H1 (cell line): ENCODE results near the gene LRP5. TPM values are rescaled to one million over a fixed set of nuclear protein-coding genes. Genes with fewer than 3 reads are reported as not detected.

Source experiments
- BCL11A ChIP-seq, 2 experiments: IDR thresholded peaks; one replicate each; pipeline ENCODE4 v1.6.1; 2011; ENCODE audit warnings: low read depth in 2 of 2, low read length in 2 of 2, mild to moderate bottlenecking in 2 of 2
- CHD2 ChIP-seq: IDR thresholded peaks from 2 replicates; pipeline ENCODE4 v1.6.1; 2012; ENCODE audit warnings: low read length, improper control_type of control experiment
- CHD7 ChIP-seq: fragments of 300-600 bp; sonication (generic); IDR thresholded peaks from 2 replicates; pipeline ENCODE4 v1.7.1; 2012; ENCODE audit warnings: low read length, moderate library complexity, mild to moderate bottlenecking, inconsistent platforms; ENCODE audit not compliant: insufficient replicate concordance
- EZH2 ChIP-seq: fragments of 200-600 bp; sonication (generic); IDR thresholded peaks from 2 replicates; pipeline ENCODE4 v1.7.1; 2012; ENCODE audit warnings: low read depth, mild to moderate bottlenecking, moderate library complexity, low read length, inconsistent platforms; ENCODE audit not compliant: severe bottlenecking
- GABPA ChIP-seq: IDR thresholded peaks from 2 replicates; pipeline ENCODE4 v1.6.1; 2011; ENCODE audit warnings: mild to moderate bottlenecking, low read length, moderate library complexity, borderline replicate concordance; ENCODE audit not compliant: insufficient read depth
- HDAC6 ChIP-seq: IDR thresholded peaks from one replicate; pipeline ENCODE4 v1.7.1; 2012; ENCODE audit warnings: low read depth, mild to moderate bottlenecking, inconsistent platforms, low read length, moderate library complexity
- SAP30 ChIP-seq: fragments of 300-600 bp; sonication (generic); IDR thresholded peaks from 2 replicates; pipeline ENCODE4 v1.7.1; 2012; ENCODE audit warnings: low read length, moderate library complexity, mild to moderate bottlenecking, inconsistent platforms; ENCODE audit not compliant: insufficient read depth, insufficient replicate concordance
- TCF12 ChIP-seq: IDR thresholded peaks from 2 replicates; pipeline ENCODE4 v1.6.1; 2011; ENCODE audit warnings: low read depth, mild to moderate bottlenecking, low read length
- polyA plus RNA-seq, 7 experiments: library from polyadenylated mRNA; depleted of rRNA in 3 of 7; stranded (reverse) in 5 of 7; unstranded in 2 of 7; fragments of >200 nt in 5 of 7; fragments of 200-250 nt in 2 of 7; gene quantifications; 1 replicate in 5 of 7; 2 replicates in 1 of 7; 4 replicates in 1 of 7; pipeline versions ENCODE4 v1.2.1 to v1.2.3, GENCODE V29; 2011 to 2013; ENCODE audit warnings: missing spikeins in 2 of 7, mixed read lengths in 2 of 7
- total RNA-seq: library from RNA; stranded (reverse); fragmentation: NEBNext Ultra II Directional; extraction: Animal tissue kit (Norgen Biotek cat#: 25700); gene quantifications from 2 replicates; pipeline ENCODE4 v1.2.1, GENCODE V29; 2021

LRP5 gene
- total and polyA plus RNA-seq, 2 of the 8 experiments (the other 6 are each of a cell fraction or from before 2014, with no cell fraction given), result 19.0 to 38.9 TPM

- no peak for TF ChIP-seq CHD7
- TF ChIP-seq TCF12, result no peak
- no peak for TF ChIP-seq BCL11A (IDR thresholded peaks at IDR 0.05; ENCODE audit: low read depth in 2 of 2, low read length in 2 of 2)
- TF ChIP-seq CHD2, result no peak
- TF ChIP-seq GABPA, result no peak
- TF ChIP-seq HDAC6, result no peak
- no peak for TF ChIP-seq EZH2
- TF ChIP-seq SAP30, result no peak
Observed at GRCh38 chr11:68380786-68381622, 68.6 kb downstream of the LRP5 start (continued).
